ENCODE results near the gene RNF215.

RNF215 gene

DNA sequence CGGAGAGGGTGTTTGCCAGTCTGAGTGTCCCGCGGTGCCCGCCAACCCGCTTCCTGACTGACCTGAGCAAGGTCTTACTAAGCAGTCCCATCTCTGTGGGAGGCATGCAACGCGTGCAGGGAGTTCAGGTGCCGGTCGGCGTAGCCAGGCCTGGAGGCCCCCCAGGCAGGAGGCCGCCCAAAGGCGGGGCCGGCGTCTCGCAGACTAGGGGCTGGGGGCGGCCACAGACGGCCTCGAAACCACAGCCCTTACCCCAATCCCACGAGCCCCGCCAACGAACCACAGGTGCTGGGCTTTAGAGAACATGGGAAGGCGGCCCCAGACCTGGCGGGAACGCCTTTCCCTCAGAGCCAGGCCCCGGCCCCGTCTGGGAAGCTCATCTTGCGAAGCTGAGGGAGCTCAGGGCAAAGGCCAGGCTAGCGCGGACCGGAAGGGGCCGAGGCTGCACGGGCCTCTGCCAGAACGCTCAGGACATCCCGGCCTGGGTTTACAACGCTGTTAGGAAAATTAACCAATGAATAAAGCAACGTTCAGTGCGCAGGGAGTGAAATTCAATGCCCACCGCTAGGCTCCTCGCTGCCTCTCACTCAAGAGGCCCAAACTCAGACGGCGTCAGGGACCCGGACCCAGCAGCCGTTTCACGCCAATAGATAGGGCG lies 36.2 kb upstream of the RNF215 start:
- H3K4me1 ChIP-seq (ENCODE audit: control insufficient read depth in 1 of 2, insufficient read depth in 1 of 2, low read depth in 1 of 2, low read length in 1 of 2): peaks cover 38% of the 10 kb centered on the region in 2 experiments
- no peak for TF ChIP-seq CTCF (IDR thresholded peaks at IDR 0.05)
- peak overlapping the region; percentile 76 to 92 for H3K4me3 ChIP-seq (ENCODE audit: low read depth in 1 of 2, low read length in 1 of 2)
- H3K9me3 ChIP-seq: no peaks in the 10 kb centered on the region
- no peaks in the 10 kb centered on the region for H3K27me3 ChIP-seq
- H3K27ac ChIP-seq: peak overlapping the region; percentile 86
- no peaks in the 10 kb centered on the region for H3K36me3 ChIP-seq

GRCh38 chr22:30422481-30423300 lies 35.5 kb upstream of the RNF215 start:
- H3K9me3 ChIP-seq: no peaks in the 10 kb centered on the region
- H3K36me3 ChIP-seq: no peaks in the 10 kb centered on the region
- no peak overlapping the region for H3K27ac ChIP-seq
- peaks cover 38% of the 10 kb centered on the region in 2 experiments for H3K4me1 ChIP-seq (ENCODE audit: control insufficient read depth in 1 of 2, insufficient read depth in 1 of 2, low read depth in 1 of 2, low read length in 1 of 2)
- H3K4me3 ChIP-seq (ENCODE audit: low read depth in 1 of 2, low read length in 1 of 2): peak overlapping the region; percentile 76 to 92
- no peak for TF ChIP-seq CTCF (IDR thresholded peaks at IDR 0.05)
- H3K27me3 ChIP-seq: no peaks in the 10 kb centered on the region

GRCh38 chr22:30421695-30422480 lies 34.7 kb upstream of the RNF215 start:
- H3K27ac ChIP-seq: no peak overlapping the region

GRCh38 chr22:30420347-30421125 lies 33.3 kb upstream of the RNF215 start:
- H3K27me3 ChIP-seq: no peaks in the 10 kb centered on the region
- H3K9me3 ChIP-seq: no peaks in the 10 kb centered on the region
- H3K27ac ChIP-seq: no peak overlapping the region
- H3K4me3 ChIP-seq (ENCODE audit: low read depth in 1 of 2, low read length in 1 of 2): no peak overlapping the region
- H3K4me1 ChIP-seq (ENCODE audit: control insufficient read depth in 1 of 2, insufficient read depth in 1 of 2, low read depth in 1 of 2, low read length in 1 of 2): peaks cover 26 to 28% of the 10 kb centered on the region in 2 experiments
- H3K36me3 ChIP-seq: peaks cover 12% of the 10 kb centered on the region
- TF ChIP-seq CTCF (IDR thresholded peaks at IDR 0.05): no peak

More at GRCh38 chr22:30421695-30422480, 34.7 kb upstream of the RNF215 start:
- TF ChIP-seq CTCF (IDR thresholded peaks at IDR 0.05): no peak
- H3K4me3 ChIP-seq (ENCODE audit: low read depth in 1 of 2, low read length in 1 of 2): no peak overlapping the region
- H3K27me3 ChIP-seq: no peaks in the 10 kb centered on the region
- H3K36me3 ChIP-seq: no peaks in the 10 kb centered on the region
- H3K4me1 ChIP-seq (ENCODE audit: control insufficient read depth in 1 of 2, insufficient read depth in 1 of 2, low read depth in 1 of 2, low read length in 1 of 2): peaks cover 38% of the 10 kb centered on the region in 2 experiments
- H3K9me3 ChIP-seq: no peaks in the 10 kb centered on the region

DNA sequence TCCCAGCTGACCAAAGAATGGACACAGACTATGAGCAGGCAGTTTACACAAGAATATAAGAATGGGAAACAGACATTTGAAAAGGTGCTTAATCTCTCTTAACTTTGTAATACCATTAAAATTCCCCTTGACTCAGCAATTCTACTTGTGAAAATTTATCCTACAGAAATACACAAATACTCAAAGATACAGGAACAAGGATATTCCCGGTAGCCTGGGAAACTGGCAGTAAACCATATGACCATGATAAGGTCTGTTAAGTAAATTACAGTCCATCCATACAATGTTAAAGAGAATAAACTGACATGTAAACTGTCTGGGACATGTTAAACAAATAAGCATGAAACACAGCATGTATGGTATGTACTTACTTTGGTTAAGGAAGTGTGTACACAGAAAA lies 29.6 kb upstream of the RNF215 start:
- Histone ChIP-seq H3K27ac (no peak overlapping the region), H3K27me3 (no peaks in the 10 kb centered on the region), H3K9me3 (no peaks in the 10 kb centered on the region), H3K4me1 (ENCODE audit: control insufficient read depth in 1 of 2, insufficient read depth in 1 of 2, low read depth in 1 of 2, low read length in 1 of 2) (no peaks in the 10 kb centered on the region), H3K36me3 (peaks cover 15% of the 10 kb centered on the region), H3K4me3 (ENCODE audit: low read depth in 1 of 2, low read length in 1 of 2) (no peak overlapping the region)
- TF ChIP-seq CTCF (IDR thresholded peaks at IDR 0.05): no peak
